ENCODE measurements around the gene PLEKHA8.

DNA sequence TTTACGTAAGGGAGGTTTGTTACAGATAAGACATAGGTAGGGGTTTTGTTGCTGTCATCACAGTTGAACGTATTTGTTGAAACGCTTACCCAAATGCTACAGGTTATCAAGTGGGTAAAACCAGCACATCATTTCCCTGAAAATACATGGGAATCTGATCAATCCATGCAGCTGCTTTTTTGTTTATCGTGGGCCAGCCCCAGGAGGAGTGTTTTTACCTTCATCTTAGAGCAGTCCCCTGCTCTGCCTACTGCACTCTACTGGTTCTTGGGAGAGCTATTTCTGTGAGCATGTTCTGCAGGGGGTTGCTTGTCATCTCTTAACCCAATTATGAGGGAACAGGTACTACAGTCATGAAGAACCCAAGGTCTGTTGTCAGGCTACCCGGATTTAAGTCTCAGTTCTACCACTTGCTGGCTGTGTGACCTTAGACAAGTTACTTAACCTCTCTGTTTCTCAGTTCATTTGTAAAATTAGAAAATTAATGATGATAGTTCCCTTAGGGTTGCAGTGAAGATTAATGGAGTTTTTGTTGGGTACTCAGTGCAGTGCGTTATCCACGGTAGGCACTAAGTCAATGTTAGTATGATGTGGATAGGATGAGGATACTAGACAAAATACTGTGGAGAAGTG, 121.5 kb downstream of the PLEKHA8 start:
- TF ChIP-seq, protein P1, sequence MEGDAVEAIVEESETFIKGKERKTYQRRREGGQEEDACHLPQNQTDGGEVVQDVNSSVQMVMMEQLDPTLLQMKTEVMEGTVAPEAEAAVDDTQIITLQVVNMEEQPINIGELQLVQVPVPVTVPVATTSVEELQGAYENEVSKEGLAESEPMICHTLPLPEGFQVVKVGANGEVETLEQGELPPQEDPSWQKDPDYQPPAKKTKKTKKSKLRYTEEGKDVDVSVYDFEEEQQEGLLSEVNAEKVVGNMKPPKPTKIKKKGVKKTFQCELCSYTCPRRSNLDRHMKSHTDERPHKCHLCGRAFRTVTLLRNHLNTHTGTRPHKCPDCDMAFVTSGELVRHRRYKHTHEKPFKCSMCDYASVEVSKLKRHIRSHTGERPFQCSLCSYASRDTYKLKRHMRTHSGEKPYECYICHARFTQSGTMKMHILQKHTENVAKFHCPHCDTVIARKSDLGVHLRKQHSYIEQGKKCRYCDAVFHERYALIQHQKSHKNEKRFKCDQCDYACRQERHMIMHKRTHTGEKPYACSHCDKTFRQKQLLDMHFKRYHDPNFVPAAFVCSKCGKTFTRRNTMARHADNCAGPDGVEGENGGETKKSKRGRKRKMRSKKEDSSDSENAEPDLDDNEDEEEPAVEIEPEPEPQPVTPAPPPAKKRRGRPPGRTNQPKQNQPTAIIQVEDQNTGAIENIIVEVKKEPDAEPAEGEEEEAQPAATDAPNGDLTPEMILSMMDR (conservative IDR thresholded peaks at IDR 0.05) = no peak
- TF ChIP-seq EZH2 (IDR thresholded peaks at IDR 0.05; ENCODE audit: low read depth) = no peak

Measured in PC-9 (cell line).